ENCODE data around the gene TMEM201.
A peak's percentile ranks its signal among the peaks of the same experiment; 100 is the strongest.

Gene TMEM201

DNA sequence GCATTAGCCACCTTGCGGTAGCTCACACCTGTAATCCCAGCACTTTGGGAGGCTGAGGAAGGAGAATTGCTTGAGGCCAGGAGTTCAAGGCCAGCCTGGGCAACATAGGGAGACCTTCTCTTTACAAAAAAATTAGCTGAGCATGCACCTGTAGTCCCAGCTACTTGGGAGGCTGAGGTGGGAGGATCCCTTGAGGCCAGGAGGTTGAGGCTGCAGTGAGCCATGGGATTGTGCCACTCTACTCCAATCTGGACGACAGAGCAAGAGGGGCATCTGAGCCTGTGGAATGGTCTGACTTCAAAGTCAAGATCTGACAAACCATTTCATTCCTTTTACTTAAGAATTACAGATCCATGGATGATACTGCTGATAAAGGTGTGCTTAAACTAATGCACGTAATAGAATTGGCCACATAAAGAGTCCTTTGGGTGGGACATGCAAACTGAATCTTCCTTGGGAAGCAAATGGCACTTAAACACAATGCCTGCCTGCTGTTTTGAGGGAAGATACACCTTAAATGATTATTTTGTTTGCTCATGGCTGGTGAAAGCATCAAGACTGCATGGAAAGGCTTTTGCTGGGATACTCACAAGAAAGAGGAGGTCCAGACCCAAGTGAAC, 2.5 kb upstream of the TMEM201 start:
- DNase-seq = no peak

DNA sequence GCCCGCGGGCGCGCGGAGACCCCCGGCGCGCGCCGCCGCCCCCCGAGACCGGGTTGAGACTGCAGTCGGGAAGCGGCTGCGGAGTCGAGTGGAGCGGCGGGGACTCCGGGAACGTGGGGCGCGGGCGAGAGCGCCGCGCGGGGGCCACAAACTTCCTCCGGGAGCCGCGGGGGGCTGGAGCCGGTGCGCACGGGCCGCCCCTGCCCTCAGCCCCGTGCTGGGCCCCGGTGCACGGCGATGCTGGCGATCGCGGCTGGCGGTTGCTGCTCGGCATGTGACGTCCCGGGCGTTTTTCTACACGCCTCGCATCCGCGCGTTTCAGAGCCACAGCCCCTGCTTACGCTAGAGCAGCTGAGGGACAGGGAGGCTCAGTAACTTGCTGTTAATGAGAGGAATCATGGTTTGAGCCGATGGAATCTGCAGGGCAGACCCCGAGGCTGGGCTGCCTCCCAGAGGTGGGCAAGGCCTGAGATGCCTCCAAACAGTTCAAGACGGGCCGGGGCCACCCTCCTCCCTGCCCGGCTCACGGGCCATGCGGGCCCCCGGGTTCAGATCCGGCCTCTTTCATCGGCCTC, 520 bp downstream of the TMEM201 start:
- DNase-seq = peak; percentile 34

DNA sequence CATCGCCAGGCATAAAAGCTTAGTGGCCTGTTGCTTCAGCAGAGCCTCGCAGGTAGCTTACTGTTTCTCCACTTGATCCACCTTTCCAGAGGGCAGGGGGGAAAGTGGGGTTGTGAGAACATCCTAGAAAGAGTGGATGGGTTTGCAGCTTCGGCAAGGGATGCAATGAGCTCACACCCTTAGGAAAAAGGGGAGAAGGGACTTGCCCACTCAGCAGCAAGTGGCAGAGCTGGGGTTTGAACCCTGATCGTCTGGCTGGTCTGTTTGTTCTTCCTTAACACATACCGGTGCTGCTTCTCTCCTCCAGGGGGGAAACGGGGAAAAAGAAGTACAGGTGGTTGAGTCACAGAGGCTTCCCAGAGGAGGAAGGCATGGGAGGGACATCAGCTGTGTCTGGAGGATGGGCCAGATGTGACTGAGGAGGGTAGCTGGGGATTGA, 1.0 kb downstream of the TMEM201 start:
- DNase-seq = no peak

DNA sequence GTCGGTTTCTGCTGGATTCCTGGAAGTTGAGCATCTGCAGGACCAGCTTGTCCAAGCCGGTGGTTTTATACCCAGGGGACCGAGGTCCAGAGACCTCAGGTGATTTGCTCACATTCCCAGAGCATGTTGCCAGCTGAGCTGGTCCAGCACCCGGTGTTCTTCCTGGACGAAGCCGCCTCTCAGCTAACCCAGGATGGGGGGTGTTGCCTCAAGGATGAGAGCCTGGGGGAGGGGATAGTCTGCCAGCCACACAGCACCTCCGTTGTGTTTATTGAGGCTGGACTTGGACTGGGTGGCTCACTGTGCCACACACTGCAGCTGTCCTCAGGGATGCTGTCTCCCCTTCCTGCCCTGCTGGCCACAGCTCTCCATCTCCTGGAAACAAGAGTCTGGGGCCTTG, 1.5 kb downstream of the TMEM201 start:
- no peak for DNase-seq

DNA sequence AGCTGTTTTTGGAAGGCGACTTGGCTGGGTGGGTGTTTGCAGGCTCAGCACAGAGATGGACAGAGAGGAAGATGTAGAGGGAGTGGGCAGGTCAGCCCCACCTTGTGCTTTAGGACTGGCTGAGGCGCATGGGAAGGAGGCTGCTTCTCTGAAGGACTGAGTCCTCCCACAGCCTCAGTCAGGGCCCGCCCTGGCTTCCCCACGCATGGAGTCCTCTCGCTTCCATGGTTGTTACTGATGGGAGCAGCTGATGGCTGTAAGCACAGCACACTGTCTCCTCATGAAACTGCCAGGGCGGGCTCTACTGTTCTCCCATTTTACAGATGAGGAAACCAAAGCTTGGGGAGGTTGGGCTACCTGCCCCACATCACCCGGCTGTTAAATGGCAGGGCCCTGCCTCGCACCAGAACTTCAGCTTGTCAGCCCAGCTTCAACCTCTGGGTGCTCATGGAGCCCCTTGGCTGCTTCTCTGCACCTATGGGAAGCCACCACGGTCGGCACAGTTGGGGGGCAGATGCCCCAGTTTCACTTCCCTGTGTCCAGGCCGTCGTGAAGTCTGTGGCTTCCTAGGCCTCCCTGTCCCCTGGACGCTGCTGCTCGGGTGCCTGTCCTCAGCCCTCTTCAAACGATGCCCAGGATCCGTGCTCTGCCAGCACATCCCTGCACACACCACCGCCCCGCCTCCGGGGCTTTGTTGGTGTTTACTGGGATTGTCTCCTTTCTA, 2.4 kb downstream of the TMEM201 start:
- no peak for DNase-seq

DNA sequence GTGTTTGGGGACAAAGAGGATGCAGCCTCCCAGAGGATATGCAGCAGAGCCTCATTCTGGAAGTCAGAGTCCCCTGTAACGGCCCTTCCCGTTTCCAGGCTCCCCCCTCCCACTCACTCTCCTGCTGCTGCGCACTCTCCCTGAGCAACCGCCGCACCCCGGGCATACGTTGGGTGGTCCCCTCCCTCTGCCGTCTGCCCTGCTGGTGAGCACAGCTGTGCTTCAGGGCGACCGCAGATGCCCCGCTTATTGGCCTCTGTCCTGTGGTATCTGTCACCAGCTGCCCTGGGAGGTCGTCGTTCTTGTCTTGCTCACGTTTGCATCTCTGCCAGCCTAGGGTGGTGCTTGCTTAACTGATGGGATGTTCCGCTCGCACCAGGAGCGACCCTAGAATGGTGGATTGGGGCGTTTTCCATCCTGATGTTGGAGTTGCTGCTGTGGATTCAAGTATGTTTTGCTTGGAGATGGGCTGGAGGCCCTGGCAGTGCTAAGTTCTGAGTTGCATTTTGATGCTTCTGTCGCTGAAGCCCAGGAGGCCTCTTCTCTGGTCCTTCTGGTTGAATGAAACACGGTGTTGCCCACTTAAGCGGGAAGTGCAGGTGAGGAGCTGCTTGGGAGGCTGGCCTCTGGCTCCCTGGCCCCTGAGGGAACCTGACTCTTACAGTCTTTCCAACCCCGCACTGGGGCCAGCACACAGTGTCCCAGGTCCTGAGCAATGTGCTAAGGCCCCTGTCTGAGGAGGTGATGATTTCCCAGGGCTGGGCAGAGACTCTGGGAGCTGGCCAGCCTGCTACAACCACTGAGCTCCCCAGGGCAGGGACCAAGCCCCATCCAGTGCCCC, 3.2 kb downstream of the TMEM201 start:
- no peak for DNase-seq

DNA sequence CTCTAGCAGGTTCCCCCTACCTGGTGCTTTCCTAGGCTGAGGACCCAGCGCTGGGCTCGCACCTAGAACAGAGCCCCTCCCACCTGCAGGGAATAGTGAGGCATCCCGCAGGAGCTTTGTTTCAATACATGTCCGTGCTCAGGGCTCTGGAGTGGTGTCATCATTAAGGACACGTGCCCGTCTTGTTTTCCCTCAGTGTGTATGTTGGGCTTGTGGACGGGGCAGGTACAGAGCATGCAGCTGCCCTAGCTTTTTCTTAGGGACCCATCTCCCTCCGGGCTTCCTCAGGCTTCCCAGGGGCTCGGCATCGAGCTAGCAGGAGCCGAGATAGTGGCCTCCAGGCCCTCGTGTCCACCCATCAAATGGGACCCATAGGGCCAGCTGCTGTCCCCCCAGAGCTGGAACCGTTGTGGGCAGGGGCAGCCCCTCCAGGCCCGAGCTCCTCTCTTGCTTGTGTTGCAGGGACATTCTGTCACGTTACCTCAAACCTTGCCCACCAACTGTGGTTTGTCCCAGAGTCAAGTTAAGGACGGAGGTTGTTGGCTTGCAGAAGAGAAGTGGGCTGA, 3.9 kb downstream of the TMEM201 start:
- DNase-seq = no peak

DNA sequence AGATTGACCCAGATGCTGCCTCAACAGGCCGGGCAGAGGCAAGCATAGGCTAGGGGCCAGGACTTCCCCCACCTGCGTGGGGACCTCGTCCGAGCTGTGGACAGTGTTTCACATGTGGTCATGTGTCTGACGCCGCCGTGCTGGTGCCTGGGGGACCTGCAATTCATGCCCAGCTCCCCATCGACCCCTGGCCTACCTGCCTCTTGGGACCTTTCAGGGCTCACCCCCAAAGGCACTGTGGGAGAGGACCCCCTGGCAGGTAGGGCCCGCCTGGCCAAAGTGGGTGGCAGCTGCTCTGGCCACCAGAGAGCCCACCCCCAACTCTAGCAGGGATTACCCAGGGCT, 4.4 kb downstream of the TMEM201 start:
- DNase-seq = no peak

DNA sequence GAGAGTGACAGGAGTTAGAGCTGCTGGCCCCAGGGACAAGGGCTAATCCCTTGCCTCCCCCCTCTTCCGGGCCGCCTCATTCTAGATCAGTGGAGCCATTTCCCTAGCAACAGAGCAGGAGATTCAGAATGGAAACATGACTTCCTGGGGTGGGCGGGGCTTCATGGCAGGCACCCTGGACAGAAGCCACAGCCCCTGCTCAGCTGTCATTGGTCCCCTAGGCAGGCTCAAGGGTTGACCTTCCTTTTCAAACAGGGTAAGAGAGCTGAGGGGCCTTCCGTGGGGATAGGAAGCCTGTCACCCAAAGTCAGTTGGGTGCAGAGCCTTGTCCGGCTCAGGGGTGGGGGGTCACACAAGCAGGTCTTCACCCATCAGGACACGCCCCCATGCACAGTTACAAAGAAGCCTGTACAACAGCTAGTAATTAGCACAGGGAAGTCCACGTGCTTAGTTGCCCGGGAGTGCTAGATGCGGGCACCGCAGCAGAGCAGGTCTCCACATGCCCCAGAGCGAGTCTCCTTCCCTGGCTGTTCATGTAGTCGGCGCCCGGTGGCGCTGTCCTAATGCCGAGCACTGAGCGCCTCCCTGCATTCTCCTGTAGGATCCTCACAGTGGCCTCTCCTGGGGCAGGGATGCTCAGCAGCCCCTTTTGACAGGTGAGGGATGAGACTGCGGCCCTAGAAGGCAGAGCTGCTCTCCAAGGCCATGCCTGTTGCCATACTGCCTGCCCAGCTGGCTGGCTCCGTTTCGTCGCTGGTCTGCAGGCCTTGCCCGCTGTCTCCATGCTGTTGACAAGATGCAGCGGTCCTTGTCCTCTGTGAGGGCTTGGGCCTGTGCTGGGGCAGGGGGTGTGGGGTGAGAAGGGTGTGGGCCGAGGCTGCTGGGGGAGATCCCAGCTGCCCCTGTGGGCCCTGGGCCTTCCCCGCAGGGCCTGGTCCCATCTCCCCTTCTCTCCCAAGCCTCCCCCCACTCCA, 5.1 kb downstream of the TMEM201 start:
- DNase-seq = peak; percentile 34

DNA sequence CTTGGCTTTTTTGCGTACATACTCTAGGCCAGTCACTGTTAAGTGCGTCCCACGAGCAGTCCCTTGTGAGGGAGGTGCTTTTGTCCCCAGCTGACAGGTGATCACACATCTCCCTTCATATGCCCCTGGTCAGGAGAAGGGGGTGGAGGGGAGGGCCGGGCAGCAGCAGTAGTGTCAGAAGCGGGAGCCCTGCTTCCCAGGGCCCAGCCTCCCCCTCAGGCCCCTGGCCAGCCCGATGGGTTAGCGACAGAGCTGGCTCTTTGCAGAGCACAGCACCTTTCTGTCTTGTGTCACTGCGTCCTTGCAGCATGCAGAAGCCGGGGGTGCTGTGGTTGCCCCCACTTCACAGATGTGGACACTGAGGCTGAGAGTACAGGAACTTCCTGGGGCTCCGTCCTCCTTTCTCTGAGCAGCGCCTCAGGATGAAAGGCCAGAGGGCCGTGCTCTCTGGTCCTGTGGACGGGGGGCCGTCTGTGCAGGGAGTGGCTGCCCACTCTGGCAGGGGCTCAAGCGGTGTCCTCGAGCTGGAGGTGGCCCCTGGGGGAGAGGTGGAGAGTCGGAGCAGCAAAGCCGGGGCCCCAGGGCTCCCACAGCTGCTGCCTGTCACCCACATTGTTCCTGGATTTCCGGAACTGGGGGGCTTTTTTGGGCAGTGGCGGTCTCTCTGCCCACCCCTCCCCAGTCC, 5.9 kb downstream of the TMEM201 start:
- no peak for DNase-seq

DNA sequence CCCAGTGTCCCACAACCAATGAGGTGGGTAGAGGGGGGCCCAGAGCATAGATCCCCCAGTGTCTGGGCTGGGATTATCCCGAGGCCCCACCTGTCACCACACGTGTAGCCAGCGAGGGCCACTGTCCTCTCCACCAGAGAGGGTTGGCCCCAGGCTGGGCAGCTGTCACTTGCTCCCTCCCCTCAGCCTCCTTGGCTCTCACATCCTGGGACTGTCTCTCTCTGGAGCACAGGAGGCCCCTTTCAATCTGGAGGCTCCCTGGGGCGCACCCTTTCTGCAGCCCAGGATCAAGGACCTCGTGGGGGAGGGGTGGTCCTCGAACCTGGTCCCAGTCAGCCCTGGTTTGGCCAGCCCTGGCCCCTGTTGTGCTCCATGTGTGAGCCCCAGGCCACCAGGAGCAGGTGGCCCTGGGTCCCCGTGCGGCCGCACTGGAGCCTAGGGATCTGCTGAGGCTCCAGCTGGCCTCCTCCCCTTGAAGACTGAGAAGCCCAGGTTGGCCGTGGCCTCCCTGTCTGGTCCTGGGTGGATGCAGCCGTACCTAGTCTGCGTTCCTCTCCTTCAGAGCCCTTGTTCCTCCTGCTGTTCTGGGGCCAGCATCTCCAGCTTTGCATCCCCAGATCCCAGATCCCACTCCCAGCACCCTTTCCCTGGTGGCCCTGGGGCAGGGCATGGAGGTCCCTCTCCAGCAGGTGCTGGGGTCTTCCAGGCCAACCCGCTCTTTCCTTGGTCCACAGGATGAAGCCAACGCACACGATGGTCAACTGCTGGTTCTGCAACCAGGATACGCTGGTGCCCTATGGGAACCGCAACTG, 6.7 kb downstream of the TMEM201 start:
- DNase-seq = no peak

DNA sequence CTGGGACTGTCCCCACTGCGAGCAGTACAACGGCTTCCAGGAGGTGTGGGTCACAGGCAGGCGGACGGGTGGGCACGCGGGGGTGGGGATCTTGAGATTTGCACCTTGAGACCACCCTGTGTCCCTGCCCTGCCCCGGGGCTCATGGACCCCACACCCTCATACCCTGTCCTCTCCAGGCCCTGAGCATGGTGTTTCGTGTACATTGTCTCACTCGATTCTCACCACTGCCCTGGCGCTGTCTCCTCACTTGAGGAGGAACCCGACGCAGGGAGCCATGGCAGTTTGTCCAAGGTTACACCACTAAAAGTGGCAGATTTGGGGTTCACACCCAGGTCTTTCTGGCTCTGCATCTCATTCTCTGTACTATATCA, 7.2 kb downstream of the TMEM201 start:
- DNase-seq = no peak

DNA sequence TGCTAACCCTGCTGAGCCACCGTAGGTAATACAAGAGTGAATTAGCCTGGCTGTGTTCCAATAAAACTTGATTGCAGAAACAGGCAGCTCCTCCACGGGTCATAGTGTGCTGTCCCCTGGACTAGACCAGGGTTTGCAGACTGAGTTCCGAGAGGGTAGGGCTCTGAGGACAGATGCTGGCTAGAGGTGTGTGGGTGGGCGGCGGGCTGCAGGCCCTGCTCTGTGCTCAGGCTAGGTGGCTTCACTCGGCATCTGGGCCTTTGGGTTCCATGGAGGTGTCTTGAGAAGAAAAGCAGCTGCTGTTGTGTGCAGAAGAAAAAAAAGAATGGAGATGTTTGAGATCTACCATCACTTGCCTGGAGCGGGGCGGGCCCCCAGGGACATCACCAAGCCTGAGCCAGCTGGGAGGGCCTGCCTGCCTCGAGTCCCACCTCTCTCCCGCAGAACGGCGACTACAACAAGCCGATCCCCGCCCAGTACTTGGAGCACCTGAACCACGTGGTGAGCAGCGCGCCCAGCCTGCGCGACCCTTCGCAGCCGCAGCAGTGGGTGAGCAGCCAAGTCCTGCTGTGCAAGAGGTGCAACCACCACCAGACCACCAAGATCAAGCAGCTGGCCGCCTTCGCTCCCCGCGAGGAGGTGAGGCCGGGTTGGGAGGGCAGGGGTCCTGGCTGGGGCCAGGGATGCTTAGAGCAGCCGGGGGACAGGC, 7.9 kb downstream of the TMEM201 start:
- no peak for DNase-seq

DNA sequence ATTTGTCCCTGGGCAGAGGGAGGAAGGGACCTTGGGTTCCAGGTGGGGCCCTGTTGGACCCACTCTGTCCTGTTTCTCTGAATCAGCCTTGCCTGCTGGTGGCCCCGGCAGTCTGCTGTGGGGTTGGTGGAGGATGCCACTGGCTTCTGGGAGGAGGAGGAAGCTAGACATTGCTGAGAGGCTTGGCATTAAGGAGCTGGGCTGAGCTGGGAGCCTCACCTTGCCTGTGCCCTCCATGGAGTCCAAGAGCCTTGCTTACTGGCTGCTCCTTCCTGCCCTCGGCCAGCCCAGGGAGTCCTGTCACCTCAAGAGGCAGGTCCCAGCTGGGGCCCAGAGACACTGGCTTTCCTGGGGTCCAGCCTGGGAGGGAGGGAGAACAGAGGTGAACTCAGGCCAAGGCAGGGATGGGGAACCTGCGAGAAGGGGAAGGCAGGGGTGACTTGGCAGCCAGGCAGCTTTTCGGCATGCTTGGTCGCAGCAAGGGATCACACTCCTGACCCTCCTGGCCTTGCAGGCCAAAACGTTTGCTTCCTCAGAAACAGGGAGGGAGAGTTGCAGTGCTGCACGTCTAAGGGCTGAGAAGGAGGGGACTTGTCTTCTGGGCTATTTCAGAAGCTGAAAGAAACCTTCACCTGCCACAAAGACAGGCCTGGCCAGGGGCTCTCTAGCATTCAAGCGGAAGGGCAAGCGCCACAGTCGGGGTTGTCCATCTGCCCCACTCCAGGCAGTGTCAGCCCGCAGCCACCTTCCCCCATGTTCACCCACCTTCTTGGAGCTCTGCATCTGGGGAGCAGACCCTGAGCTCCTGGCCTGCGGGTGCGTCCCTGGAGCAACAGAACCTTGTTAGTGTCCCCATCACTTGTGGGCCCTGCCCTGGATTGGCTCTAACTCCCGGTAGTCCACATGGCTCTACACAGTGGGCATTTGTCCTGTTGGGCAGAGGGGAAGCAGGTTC, 8.9 kb downstream of the TMEM201 start:
- DNase-seq = no peak

DNA sequence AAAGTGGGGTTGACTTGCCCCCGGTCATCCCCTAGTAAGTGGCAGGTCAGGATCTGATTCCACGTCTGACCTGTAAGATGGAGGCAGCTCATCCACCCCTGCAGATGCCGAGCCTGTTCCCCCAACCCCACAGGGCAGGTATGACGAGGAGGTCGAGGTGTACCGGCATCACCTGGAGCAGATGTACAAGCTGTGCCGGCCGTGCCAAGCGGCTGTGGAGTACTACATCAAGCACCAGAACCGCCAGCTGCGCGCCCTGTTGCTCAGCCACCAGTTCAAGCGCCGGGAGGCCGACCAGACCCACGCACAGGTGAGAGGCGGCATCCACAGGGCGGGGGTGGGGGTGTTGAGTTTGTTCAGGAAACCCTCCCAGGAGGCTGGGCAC, 9.6 kb downstream of the TMEM201 start:
- no peak for DNase-seq

DNA sequence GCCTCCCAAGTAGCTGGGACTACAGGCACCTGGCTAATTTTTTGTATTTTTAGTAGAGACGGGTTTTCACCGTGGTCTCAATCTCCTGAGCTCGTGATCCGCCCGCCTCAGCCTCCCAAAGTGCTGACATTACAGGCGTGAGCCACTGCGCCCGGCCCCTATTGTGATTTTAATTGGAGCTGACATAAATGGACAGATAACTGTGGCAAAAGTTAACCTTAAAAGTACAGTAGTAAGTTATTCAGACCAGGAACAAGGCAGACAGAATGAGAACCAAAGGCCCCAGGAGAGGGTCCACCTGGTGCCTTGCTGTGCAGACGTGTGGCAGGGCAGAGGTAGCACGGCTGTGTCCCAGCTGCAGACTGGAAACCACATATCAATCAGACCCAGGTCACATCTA, 11.0 kb downstream of the TMEM201 start:
- DNase-seq = no peak

DNA sequence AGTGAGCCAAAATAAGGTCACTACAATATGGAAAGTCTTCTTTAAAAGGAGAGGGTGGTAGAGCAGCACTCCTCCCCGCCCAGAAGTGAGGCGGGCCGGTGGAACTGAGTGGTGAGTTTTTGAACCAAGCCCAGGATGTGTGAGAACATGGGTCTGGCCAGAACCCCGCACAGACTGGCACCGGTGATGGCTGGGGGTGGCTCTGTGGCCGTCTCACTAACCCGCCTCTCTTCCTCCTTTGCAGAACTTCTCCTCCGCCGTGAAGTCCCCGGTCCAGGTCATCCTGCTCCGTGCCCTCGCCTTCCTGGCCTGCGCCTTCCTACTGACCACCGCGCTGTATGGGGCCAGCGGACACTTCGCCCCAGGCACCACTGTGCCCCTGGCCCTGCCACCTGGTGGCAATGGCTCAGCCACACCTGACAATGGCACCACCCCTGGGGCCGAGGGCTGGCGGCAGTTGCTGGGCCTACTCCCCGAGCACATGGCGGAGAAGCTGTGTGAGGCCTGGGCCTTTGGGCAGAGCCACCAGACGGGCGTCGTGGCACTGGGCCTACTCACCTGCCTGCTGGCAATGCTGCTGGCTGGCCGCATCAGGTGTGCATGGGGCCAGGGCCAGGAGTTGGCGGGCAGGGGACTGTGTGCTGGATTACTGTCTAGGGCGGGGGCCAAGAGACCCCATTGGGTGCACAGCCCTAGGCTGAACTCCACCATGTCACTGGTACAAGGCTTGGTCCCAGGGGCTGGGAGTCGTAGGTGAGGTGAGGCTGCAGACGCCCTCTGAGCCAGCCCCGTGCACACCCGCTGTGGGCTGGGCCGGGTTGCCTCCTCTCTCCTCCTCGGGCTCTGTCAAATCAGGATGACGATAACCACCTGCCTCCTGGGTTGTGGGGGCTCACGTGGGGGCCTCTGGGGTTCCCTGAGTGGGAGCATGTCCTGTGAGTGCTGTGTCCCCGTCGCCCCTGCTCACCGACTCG, 12.4 kb downstream of the TMEM201 start:
- no peak for DNase-seq
